HG03469 (cell line): ENCODE data around the gene PIGB.
A peak's percentile ranks its signal among the peaks of the same experiment; 100 is the strongest.
"Not testable (repeated sequence)": the region's sequence is repeated elsewhere in the genome, so short reads cannot be mapped to it uniquely, and the experiment has no call there.

ENCODE experiments used
- ATAC-seq: cut with Tn5 transposase; IDR thresholded peaks from one replicate; pipeline ENCODE4 v1.9.1; 2021; ENCODE audit warnings: mild to moderate bottlenecking, moderate library complexity, moderate number of reproducible peaks; ENCODE audit not compliant: unreplicated experiment

PIGB gene

GRCh38 chr15:55297315-55297714 is 21.7 kb upstream of the PIGB start:
- ATAC-seq: no peak

GRCh38 chr15:55302801-55303200 is 16.2 kb upstream of the PIGB start:
- ATAC-seq: not testable (repeated sequence)

GRCh38 chr15:55319537-55320237 is 665 bp downstream of the PIGB start:
- ATAC-seq: peak; percentile 37

GRCh38 chr15:55320238-55320550 is 1.2 kb downstream of the PIGB start:
- ATAC-seq: no peak

- ATAC-seq: no peak
Measured at GRCh38 chr15:55320963-55321362, 1.9 kb downstream of the PIGB start.

GRCh38 chr15:55322467-55322866 is 3.4 kb downstream of the PIGB start:
- ATAC-seq: no peak

- no peak for ATAC-seq
Measured at GRCh38 chr15:55327387-55327786, 8.4 kb downstream of the PIGB start.

GRCh38 chr15:55334371-55334770 is 15.3 kb downstream of the PIGB start:
- no peak for ATAC-seq

- no peak for ATAC-seq
Measured at GRCh38 chr15:55334997-55335396, 16.0 kb downstream of the PIGB start.

GRCh38 chr15:55337160-55337559 is 18.1 kb downstream of the PIGB start:
- no peak for ATAC-seq

- ATAC-seq: no peak
Measured at GRCh38 chr15:55343168-55343567, 24.1 kb downstream of the PIGB start.

GRCh38 chr15:55344206-55344605 is 25.2 kb downstream of the PIGB start:
- no peak for ATAC-seq

- ATAC-seq: no peak
Measured at GRCh38 chr15:55348281-55348778, 29.3 kb downstream of the PIGB start.

- no peak for ATAC-seq
Measured at GRCh38 chr15:55349282-55349681, 30.3 kb downstream of the PIGB start.

- ATAC-seq: no peak
Measured at GRCh38 chr15:55353025-55353424, 34.0 kb downstream of the PIGB start.

GRCh38 chr15:55356985-55357585 is 38.1 kb downstream of the PIGB start:
- no peak for ATAC-seq

- ATAC-seq: no peak
Measured at GRCh38 chr15:55357774-55358173, 38.8 kb downstream of the PIGB start.

GRCh38 chr15:55358471-55358870 is 39.4 kb downstream of the PIGB start:
- ATAC-seq: no peak

GRCh38 chr15:55360256-55360655 is 41.2 kb downstream of the PIGB start:
- ATAC-seq: no peak

- ATAC-seq: no peak
Measured at GRCh38 chr15:55361048-55361447, 42.0 kb downstream of the PIGB start.

- no peak for ATAC-seq
Measured at GRCh38 chr15:55362641-55363040, 43.6 kb downstream of the PIGB start.

GRCh38 chr15:55366981-55367380 is 48.0 kb downstream of the PIGB start:
- ATAC-seq: no peak
